Hepatocyte (in vitro differentiated cells): ENCODE measurements around the gene MKI67. TPM values are rescaled to one million over a fixed set of nuclear protein-coding genes. Genes with fewer than 3 reads are reported as not detected.

Source experiments
- DNase-seq: peaks from one replicate; pipeline ENCODE4 v3.0.0-alpha.2; 2016; ENCODE audit warnings: low spot score
- H2AFZ ChIP-seq: fragments of 200-600 bp; sonication (generic); 2 replicates; pipeline ENCODE4 v1.6.0; 2016; ENCODE audit warnings: antibody characterized with exemption, mild to moderate bottlenecking
- H3K27ac ChIP-seq: fragments of 200-600 bp; sonication (generic); 2 replicates; pipeline ENCODE4 v1.5.1; 2016; ENCODE audit warnings: mild to moderate bottlenecking
- H3K27me3 ChIP-seq: fragments of 200-600 bp; sonication (generic); 2 replicates; pipeline ENCODE4 v1.6.1; 2016
- H3K36me3 ChIP-seq: fragments of 200-600 bp; sonication (generic); replicated peaks from 2 replicates; pipeline ENCODE4 v1.5.1; 2016; ENCODE audit warnings: low read depth; ENCODE audit not compliant: insufficient read depth
- H3K4me1 ChIP-seq: fragments of 200-600 bp; sonication (generic); 2 replicates; pipeline ENCODE4 v1.5.1; 2016; ENCODE audit warnings: mild to moderate bottlenecking, moderate library complexity; ENCODE audit not compliant: insufficient read depth
- H3K4me2 ChIP-seq: fragments of 200-600 bp; sonication (generic); 2 replicates; pipeline ENCODE4 v1.6.0; 2016
- H3K4me3 ChIP-seq: fragments of 200-600 bp; sonication (generic); 2 replicates; pipeline ENCODE4 v1.5.1; 2016; ENCODE audit warnings: mild to moderate bottlenecking
- H3K79me2 ChIP-seq: fragments of 200-600 bp; sonication (generic); 2 replicates; pipeline ENCODE4 v1.6.0; 2017; ENCODE audit warnings: mild to moderate bottlenecking
- H3K9me2 ChIP-seq: fragments of 200-600 bp; sonication (generic); replicated peaks from 2 replicates; pipeline ENCODE4 v1.6.0; 2017; ENCODE audit warnings: mild to moderate bottlenecking; ENCODE audit not compliant: insufficient read depth
- H3K9me3 ChIP-seq: fragments of 200-600 bp; sonication (generic); 2 replicates; pipeline ENCODE4 v1.5.1; 2016; ENCODE audit warnings: low read depth, mild to moderate bottlenecking
- H4K20me1 ChIP-seq: fragments of 200-600 bp; sonication (generic); 2 replicates; pipeline ENCODE4 v1.6.0; 2016; ENCODE audit warnings: mild to moderate bottlenecking; ENCODE audit not compliant: insufficient read depth, poor library complexity, severe bottlenecking
- EZH2 ChIP-seq: fragments of 200-600 bp; sonication (generic); IDR thresholded peaks from 2 replicates; pipeline ENCODE4 v1.6.1; 2016; ENCODE audit warnings: antibody characterized with exemption, mild to moderate bottlenecking, borderline replicate concordance
- EZH2phosphoT487 ChIP-seq: fragments of 200-600 bp; sonication (generic); IDR thresholded peaks from one replicate; pipeline ENCODE4 v1.6.1; 2018; ENCODE audit warnings: antibody characterized with exemption, mild to moderate bottlenecking, low read depth, moderate library complexity; ENCODE audit not compliant: unreplicated experiment, severe bottlenecking
- WGBS: methylation state at CpG from one replicate; pipeline ENCODE4 v1.1.6; 2016; ENCODE audit warnings: low lambda C conversion rate; ENCODE audit errors: missing lambda C conversion rate; 5-methylcytosine and 5-hydroxymethylcytosine counted together
- polyA plus RNA-seq: library from polyadenylated mRNA; unstranded; fragments of >200 nt; fragmentation: Nextera tagmentation; extraction: Ambion mirVana; gene quantifications from 2 replicates; pipeline ENCODE4 v1.2.1, GENCODE V29; 2016
- total RNA-seq: library from RNA; depleted of rRNA; stranded (reverse); fragments of >200 nt; gene quantifications from 2 replicates; pipeline ENCODE4 v1.2.3, GENCODE V29; 2014
- TF ChIP-seq, protein P1 (sequence below): fragments of 200-600 bp; sonication (generic); IDR thresholded peaks from 2 replicates; pipeline ENCODE4 v1.5.1; 2016; ENCODE audit warnings: antibody characterized with exemption, mild to moderate bottlenecking; ENCODE audit not compliant: poor library complexity

Gene MKI67
- total and polyA plus RNA-seq, 2 experiments from 2014 or later: 8.1 to 13.1 TPM

DNA sequence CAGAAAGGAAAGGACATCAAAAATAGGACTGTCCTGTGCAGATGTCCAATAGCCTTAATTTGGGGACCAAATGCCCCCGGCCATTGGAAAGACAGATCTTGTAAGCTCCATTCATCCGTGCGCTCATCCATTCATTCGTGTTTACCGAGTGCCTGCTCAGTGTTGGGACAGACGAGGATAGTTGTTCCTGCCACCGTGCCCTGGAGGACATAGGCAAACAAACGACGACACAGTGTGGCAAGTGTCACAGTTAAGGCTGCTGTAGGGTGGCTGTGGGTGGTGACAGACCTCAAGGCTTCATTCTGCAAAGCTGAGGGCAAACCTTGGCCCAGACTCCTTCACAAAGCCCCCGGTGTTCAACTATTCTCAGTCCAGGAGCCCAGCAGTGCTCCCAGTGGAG, 27.6 kb downstream of the MKI67 start:
- TF ChIP-seq, protein P1, sequence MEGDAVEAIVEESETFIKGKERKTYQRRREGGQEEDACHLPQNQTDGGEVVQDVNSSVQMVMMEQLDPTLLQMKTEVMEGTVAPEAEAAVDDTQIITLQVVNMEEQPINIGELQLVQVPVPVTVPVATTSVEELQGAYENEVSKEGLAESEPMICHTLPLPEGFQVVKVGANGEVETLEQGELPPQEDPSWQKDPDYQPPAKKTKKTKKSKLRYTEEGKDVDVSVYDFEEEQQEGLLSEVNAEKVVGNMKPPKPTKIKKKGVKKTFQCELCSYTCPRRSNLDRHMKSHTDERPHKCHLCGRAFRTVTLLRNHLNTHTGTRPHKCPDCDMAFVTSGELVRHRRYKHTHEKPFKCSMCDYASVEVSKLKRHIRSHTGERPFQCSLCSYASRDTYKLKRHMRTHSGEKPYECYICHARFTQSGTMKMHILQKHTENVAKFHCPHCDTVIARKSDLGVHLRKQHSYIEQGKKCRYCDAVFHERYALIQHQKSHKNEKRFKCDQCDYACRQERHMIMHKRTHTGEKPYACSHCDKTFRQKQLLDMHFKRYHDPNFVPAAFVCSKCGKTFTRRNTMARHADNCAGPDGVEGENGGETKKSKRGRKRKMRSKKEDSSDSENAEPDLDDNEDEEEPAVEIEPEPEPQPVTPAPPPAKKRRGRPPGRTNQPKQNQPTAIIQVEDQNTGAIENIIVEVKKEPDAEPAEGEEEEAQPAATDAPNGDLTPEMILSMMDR: no peak
- TF ChIP-seq EZH2 (no peak), EZH2phosphoT487 (no peak)
- WGBS: 94% methylated on average over 10 of the region's 10 CpGs
- Histone ChIP-seq H4K20me1 (no peaks in the 10 kb centered on the region), H3K79me2 (no peaks in the 10 kb centered on the region), H3K9me2 (no peaks in the 10 kb centered on the region), H2AFZ (no peak overlapping the region), H3K4me2 (no peak overlapping the region), H3K27ac (no peak overlapping the region), H3K4me3 (no peak overlapping the region), H3K4me1 (peaks cover 8% of the 10 kb centered on the region), H3K27me3 (no peaks in the 10 kb centered on the region), H3K9me3 (no peaks in the 10 kb centered on the region), H3K36me3 (no peaks in the 10 kb centered on the region)
- no peak for DNase-seq

DNA sequence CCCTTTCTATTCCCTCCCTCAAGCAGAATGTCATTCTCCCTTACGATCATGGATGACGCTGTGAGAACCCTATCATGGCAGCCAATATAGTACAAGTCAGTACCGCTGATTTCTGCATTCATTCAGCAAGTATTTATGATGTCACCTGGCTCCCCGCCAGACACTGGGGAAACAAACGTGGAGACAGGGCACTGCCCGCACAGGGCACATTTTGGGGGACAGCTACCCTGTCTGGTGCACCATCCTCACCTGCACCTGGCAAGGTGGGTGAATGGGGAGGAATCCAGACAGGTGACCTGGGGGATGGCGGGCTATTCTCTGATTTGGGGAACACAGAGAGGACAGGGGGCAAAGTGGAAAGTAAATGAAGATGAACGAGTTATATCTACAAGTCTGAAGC, 28.4 kb downstream of the MKI67 start:
- H4K20me1 ChIP-seq: no peaks in the 10 kb centered on the region
- no peaks in the 10 kb centered on the region for H3K27me3 ChIP-seq
- no peaks in the 10 kb centered on the region for H3K79me2 ChIP-seq
- H3K4me2 ChIP-seq: no peak overlapping the region
- 88% methylated on average over 8 of the region's 8 CpGs for WGBS
- H3K9me2 ChIP-seq: no peaks in the 10 kb centered on the region
- DNase-seq: no peak
- H2AFZ ChIP-seq: no peak overlapping the region
- no peak overlapping the region for H3K27ac ChIP-seq
- TF ChIP-seq, protein P1: no peak
- TF ChIP-seq EZH2phosphoT487 (no peak), EZH2 (no peak)
- no peak overlapping the region for H3K4me3 ChIP-seq
- H3K36me3 ChIP-seq: no peaks in the 10 kb centered on the region
- peaks cover 8% of the 10 kb centered on the region for H3K4me1 ChIP-seq
- no peaks in the 10 kb centered on the region for H3K9me3 ChIP-seq

GRCh38 chr10:128096486-128097199, 29.6 kb downstream of the MKI67 start:
- Histone ChIP-seq H3K27me3 (no peaks in the 10 kb centered on the region), H3K9me2 (no peaks in the 10 kb centered on the region), H3K4me2 (no peak overlapping the region), H3K4me3 (no peak overlapping the region), H3K36me3 (no peaks in the 10 kb centered on the region), H3K27ac (no peak overlapping the region), H2AFZ (no peak overlapping the region), H3K9me3 (no peaks in the 10 kb centered on the region), H4K20me1 (no peaks in the 10 kb centered on the region), H3K4me1 (peaks cover 8% of the 10 kb centered on the region), H3K79me2 (no peaks in the 10 kb centered on the region)
- DNase-seq: no peak
- WGBS: 75% methylated on average over 5 of the region's 5 CpGs
- TF ChIP-seq, protein P1: no peak
- TF ChIP-seq EZH2 (no peak), EZH2phosphoT487 (no peak)
